Body of pancreas (tissue), 4 donors: ENCODE results near the gene CYP1A1.

Experiments
- CTCF ChIP-seq, 7 experiments: fragments of 450-650 bp in 4 of 7; fragments of 200-600 bp in 3 of 7; sonication (generic) in 3 of 7; IDR thresholded peaks; one replicate each; pipeline ENCODE4 v1.5.1; 2016 to 2019; ENCODE audit warnings: antibody characterized with exemption in 7 of 7
- POLR2A ChIP-seq, 3 donors: fragments of 450-650 bp; IDR thresholded peaks; one replicate each; pipeline ENCODE4 v1.6.1; 2016; ENCODE audit warnings: antibody characterized with exemption in 3 of 3, mild to moderate bottlenecking in 2 of 3

- TF ChIP-seq CTCF (IDR thresholded peaks at IDR 0.05): no peak
- no peak for TF ChIP-seq POLR2A (IDR thresholded peaks at IDR 0.05)
These were observed 2.1 kb downstream of the CYP1A1 start for GRCh38 chr15:74723187-74723586.
